GM21423 (cell line): ENCODE results near the gene METTL6.
A peak's percentile ranks its signal among the peaks of the same experiment; 100 is the strongest.
"Not testable (repeated sequence)": the region's sequence is repeated elsewhere in the genome, so short reads cannot be mapped to it uniquely, and the experiment has no call there.

ENCODE experiments used
- ATAC-seq: cut with Tn5 transposase; IDR thresholded peaks from one replicate; pipeline ENCODE4 v1.9.1; 2021; ENCODE audit warnings: mild to moderate bottlenecking, moderate library complexity; ENCODE audit not compliant: unreplicated experiment

The METTL6 gene, protein sequence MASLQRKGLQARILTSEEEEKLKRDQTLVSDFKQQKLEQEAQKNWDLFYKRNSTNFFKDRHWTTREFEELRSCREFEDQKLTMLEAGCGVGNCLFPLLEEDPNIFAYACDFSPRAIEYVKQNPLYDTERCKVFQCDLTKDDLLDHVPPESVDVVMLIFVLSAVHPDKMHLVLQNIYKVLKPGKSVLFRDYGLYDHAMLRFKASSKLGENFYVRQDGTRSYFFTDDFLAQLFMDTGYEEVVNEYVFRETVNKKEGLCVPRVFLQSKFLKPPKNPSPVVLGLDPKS

DNA sequence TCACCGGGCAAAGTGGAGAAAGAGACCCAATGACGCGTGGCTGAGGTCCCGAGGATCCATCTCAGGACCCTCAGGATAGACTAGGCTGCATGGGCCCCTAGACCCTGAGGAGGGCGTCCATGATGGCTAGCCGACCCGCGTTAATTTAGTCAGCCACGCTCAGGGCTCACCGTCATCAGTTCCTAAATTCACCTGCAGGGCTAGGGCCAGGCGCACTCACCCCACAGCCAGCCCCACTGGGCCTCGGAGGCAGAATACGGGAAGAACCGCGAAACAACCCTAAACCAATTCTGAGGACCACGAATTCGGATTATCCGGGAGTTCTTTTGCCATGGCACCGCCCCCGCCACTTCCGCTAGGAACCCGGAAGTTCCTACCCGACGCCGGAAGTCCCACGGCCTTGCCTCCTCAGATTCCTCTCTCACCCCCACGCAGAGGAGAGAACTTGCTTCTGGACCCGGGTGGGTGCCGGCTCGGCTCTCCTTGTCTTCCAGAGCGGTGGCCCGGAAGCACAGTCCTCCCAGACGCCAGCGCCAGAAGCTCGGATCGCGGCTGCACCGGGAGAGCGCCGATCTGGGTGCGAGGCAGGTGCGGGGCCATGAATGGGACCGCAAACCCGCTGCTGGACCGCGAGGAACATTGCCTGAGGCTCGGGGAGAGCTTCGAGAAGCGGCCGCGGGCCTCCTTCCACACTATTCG is at the start of gene METTL6, which contains the start of gene EAF1:
METTL6 (minus strand) TSS at position 363 of the 699 bp plus-strand sequence. CDS start 1,033 bp downstream, outside the sequence.
EAF1 (plus strand) TSS at position 417 of the 699 bp plus-strand sequence; CDS start at position 599, 182 bp downstream.
- peak; percentile 94 for ATAC-seq

DNA sequence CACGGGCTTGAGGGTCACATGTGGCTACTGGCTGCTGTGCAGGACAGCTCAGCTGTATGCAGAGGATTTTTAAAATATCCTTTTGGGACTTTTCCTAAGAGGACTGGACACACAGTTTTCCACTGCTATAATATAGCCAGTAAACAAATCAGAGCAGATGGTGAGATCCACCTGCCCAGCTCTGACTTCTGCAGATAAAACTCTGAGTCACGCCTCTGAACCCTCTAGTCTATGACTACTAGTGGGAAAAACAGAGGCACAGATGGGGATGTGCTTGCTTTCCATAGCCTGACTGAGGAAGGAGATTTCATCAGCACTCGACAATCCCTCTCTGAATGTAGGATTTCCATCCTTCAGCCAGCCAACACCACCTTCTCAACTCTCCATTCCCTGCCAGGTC is 49.0 kb upstream of the METTL6 start:
- no peak for ATAC-seq

DNA sequence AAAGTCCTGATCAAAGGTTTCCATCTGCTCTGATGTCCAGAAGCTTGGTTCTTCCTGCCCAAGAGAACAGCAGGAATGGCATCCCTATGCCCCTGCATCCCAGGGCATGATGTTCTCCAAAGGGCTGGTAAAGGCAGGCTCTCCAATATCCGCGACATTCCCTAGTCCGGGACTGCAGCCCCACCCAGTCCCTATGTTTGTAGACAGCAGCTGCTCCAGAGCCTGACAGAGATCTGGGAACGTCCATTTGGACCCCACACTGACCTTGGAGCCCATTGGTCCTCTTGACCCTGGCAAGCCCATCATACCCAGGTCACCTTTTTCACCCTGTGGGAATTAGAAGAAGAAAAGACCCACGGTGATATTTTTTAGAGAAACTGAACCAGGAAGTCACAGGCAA is 47.8 kb upstream of the METTL6 start:
- no peak for ATAC-seq

DNA sequence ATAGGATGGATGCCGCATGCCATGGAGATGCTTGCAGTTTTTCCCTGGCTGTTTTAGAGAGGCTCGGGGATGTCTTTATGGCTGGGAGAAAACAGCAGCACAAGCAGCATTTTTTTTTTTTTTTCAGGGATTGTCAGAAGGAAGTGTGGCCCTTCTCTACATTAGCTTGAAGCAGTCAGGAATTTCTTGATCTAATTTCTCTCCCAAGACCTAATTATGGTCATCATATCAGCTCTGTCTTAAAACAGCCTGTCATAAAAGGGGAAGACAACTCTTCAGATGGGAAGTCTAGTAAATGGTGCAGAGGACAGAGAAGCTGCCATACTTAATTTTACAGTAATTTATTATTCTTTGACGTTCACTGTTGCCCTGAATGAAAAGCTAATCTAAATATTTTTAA is 44.5 kb upstream of the METTL6 start:
- ATAC-seq, result no peak

DNA sequence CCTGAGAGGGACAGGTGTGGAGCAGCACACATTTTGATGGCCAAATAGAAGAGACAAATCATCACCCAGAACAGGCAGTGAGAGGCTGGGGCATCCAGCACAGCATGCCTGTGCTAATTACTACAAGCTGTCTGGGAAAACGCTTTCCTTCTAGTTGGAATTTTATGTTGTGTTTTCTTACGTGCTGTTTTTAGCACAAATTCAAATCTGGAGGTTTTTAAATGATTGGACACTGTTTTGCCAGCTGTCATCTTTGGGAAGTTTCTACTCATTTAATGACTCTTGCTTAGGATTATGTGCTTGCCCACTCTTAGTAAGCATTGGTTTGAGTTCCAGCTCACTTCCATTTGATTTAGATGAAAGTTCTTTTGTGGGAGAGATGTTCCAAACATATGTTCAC is 43.5 kb upstream of the METTL6 start:
- ATAC-seq, result no peak

DNA sequence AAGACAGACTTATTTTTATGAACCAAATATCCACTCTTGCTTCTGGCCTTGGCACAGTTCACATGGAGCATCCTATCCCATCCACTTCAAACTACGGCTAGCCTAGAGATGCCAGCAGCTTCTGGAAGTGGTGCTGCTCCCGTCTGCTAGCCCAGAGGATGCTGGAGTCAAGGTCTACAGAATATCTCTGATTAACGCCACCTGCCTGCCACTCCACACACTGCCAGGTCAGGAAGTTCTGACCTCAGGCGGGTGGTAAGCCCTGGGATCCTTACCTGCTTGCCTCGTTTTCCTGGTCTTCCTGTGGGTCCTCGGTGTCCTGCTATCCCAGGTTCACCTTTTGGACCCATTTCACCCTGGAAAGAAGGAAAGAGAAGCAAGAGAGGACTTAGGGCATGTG is 42.9 kb upstream of the METTL6 start:
- ATAC-seq, result no peak

DNA sequence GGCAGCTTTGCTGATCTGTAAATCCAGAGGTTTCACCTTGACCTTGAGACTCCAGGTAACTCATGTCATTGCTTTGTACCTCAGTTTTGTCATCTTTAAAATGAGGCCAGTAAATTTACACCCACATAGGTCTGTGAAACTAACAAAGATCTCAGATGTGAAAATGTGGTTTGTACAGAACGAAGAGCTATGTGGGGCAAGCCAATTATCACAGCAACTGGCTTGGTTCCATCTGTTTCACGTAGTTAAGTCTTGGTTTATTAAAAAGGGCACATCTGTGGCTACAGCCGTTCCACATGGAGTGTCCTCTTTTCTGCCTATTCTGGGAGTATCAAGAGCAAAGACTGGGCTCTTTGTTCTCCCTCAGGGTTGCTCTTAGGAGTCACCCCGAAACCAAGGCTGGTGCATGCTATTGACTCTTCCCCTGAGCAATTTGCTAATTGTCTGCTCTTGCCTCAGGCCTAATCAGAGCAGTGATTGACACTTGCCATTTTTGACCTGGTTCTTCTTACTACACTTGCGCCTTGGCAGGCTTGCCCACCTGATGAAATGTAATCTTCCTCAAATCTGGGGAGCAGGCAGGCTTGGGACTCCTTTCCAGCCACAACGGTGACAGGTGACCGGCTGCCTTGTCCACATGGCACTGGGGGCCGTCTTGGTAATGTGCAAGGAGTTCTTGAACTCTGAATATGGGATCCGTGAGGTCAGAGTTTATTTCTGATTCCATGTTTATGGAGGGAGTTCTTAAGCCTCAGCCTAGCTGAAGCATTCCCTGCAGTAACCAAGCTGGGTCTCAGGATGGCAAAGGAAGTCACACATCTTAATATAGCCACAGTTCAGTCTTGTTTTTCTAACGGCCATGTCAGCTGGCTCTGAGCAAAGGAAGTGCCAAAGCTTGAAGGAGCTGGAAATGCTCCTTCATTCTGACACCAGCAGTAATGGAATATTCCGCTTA is 40.2 kb upstream of the METTL6 start:
- ATAC-seq, result no peak

DNA sequence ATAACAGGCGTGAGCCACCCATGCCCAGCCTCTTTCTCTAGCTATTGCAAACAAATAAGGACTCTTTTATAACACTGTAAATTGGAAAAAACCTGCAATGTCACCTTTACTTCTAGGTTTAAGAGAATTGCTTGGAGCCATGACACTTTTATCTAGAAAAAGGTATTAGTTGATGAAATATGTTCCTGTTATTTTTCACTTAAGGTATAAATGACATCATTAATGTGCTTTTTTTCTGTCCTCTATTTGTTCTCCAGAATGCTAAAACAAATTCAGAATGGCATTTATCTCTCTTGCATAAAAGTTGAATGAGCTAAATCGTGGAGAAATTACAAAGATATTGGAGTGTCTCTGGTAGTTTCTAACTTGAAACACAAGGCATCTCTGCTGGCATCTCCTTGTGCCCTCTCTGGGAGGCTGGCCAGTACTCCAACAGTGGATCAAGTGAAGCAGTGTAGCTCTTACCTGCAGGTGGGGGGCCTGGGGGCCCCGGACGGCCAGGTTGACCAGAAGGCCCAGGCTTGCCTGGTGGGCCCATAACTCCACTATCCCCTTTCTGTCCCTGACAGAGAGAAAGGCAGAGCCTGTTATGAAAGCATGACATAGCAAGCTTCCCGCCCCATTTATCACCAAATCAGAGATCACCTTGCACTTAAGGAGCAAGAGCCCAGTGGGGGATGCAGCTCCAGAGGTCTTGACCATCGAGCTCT is 38.7 kb upstream of the METTL6 start:
- ATAC-seq, result no peak

DNA sequence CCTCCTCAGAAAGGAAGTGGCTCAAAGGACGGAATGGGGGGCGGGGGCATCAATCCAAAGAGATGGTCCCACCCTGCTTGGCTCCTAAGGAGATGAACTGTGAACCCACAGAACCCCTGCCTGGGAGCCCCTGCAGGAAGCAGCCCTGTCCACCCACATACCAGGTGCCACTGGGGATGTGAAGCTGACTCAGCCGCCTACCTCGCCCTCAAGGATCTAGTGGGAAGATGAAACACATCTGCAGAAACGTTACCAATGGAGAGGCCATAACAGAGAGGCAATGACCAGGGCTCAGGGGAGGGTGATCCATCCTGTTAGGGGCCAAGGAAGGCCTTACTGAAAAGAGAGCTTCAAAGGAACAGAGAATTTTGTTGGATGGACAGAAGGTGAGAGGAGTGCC is 35.1 kb upstream of the METTL6 start:
- ATAC-seq, result no peak

DNA sequence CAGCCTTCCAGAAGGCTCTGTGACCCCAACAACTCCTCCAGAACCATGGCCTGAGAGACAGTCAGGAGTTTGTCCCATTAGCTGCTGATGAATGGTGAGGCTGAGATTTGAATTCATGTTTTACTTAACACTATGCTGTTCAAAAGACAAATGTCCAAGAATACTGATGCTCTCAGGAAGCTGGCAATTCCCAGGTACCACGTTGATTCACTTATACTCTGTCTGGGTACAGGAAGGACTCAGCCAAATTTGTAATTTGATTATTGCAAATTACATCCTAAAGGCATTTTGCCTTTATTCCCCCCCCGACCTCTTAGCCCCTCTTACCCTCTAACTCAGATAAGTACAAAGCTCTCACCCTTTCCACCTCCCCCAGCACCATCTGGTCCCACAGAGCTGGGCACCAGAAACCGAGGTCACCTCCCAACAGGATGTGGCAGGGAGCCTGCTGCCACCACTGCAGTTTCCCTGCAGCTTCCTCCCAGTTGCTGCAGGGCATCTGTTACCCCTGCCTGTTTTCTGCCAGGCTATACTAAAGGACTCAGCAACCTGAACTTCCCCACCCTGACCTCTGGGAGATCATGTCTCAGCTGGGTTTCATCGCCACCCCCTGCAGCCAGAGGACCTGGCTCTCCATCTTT is 33.7 kb upstream of the METTL6 start:
- ATAC-seq, result no peak

DNA sequence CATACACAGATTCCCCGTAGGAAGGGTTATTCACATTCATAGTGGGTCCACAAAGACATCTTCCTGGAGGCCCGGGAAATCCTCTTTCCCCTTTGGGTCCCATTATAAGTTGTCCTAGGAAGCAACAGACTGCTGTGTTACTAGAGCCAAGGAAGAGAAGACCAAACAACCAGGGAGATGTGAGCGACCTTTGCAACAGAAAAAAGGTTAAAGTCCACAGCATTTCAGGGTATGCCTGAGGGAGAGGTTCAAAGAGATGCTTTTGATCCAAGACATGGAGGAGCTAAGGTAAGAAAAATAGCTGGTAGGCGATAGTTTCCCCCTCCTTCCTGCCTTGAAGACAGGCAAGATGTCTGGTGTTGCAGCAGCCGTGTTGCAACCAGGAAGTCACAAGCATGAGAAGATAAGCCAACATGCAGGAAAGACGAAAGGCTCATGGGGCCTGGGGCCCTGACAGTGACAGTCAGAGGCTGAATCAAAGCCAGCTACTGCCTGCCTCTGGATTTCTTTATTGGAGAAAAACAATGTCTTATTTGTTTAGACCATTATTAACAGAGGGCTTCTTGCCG is 31.0 kb upstream of the METTL6 start:
- no peak for ATAC-seq

DNA sequence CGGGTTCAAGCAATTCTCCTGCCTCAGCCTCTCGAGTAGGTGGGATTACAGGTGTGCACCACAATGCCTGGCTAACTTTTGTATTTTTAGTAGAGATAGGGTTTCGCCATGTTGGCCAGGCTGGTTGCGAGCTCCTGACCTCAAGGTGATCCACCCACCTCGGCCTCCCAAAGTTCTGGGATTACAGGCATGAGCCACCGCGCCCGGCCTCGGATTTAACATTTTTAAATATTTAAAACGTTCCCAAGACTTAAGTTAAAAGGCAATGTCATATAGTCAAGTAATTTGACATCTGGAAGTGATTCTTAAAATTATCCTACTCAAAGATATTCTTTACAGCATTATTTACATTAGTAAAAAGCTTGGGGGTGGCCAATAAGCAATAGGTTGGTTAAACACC is 29.6 kb upstream of the METTL6 start:
- ATAC-seq, result not testable (repeated sequence)

DNA sequence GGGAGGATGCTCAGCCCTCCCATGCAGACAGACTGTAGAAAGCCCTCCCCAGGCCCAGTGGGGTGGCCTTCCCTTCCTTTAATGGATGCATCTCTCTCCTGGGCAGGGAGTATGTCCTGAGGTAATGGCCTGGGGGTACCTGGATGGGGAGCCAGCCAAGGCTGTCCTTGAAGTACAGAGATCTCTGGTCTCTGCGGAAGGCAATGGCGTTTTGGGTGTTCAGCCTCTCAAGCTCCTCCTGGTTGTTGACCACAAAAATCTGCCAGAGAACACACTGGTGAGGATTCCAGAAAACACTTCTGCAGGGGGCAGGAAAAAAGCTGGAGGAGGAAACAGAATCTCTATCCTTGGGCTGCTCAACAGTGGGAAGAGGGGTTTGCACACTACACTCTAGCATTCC is 29.0 kb upstream of the METTL6 start:
- no peak for ATAC-seq

DNA sequence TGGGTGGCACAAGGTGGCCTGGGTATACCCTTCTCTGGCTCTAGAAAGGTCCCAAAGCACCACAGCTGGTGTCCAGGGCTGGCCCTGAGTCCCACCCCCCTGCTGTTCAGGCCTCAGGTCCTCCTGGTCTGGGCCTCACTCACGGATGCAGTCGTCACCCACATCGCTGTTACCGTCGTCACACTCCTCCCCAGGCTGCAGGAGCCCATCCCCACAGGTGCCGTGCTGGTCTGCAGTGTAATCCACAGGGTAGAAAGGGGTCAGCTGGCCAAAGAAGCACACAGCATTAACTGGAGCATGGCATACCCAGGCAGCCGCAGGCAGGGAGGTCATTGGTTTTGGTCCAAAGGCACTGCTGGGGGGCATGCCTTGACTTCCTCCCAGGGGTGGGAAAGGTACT is 28.4 kb upstream of the METTL6 start:
- no peak for ATAC-seq

DNA sequence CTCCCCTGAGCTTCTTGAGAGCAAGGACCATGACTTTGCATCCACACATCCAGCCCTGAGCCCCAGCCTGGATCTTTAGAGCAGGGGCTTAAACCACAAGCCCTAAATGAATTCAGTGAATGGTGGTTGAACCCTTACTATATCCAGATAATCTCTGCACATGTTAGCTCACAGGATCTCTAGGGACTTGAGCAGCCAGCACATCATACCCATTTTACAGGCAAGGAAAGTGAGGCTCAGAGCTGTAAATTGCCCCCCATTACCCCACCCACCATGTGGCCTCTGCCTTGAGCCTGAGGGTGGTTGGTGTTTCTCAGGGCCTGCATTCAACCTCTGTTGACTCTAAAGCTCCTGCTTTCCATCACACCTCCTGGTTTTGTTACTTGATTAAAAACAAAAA is 27.6 kb upstream of the METTL6 start:
- ATAC-seq, result no peak

DNA sequence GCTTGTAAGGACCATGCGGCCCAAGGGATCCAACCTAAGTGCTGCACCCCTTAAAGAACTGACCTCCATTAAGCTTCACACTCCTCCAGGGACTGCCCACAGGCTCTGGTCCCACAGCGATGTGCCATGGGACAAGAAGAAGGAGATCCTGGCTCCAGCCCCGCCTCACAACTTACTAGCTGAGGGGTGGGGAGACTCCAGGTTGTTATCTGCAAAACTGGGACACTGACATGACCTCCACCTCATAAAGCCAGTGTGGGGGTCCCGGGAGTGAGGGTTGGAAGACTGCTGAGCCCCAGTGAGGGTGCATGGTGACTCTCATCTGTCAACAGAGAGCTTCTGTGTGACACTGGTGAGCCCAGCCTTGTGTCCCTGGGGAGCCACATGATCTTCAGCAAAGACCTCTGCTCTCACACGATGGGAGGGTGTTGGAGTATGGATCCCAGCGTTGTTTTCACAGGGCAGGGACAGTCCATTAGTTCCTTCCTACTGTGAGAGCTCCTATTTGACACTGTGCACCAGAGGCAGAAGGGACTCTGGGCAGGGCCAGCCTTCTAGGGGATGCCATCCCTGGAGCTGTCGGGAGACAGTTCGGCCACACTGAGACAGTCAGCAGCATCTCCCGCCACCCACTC is 26.8 kb upstream of the METTL6 start:
- ATAC-seq, result no peak

DNA sequence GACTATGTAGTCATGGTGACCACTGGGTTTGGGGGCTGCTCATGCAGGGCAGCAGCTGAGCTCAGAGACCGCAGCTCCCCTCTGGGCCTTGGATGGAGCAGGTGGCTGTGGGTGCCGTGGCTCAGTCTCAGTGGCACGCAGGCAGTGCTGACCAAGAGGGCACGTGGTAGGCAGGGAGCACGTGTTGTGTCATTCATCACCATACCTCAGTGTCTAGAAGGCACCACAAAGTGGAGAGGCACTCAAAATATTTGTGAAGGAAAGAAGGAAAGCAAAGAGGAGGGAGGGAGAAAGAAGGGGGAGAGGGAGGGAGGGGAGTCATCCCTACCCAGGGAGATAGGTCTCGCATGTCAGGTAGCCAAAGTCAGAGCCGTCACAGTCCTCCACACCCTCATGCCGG is 26.2 kb upstream of the METTL6 start:
- no peak for ATAC-seq

DNA sequence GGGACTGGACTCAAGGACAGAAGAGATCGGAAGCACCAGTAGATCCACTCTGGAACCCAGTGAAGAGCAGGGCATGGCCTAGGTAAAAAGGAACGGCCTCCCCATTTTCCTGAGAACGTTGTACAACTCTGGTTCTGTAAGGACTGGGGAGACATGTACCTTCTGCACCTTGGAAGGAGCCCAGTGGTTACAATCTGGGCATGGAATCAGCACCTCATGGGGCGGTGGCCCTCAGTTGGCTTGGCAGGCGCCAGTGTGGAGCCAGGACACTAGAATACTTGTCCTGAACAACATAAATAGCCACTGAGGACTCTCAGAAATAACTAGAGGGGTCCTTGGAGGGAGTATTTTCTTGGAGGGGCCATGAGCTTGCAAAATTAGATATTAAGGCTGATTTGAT is 25.6 kb upstream of the METTL6 start:
- ATAC-seq, result no peak

DNA sequence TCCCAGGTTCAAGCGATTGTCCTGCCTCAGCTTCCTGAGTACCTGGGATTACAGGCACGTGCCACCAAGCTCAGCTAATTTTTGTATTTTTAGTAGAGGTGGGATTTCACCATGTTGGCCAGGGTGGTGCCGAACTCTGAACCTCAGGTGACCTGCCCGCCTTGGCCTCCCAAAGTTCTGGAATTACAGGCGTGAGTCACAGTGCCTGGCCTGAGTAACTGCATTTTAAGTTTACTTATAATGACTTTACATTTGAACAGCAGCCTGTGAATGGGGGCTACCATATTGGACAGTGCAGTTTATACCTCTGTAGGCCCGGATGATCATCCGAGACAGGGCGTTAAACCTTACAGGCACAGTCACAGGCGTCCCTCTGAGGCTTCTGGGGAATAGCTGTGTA is 24.8 kb upstream of the METTL6 start:
- ATAC-seq, result no peak
